OCI-LY3 (cell line): ENCODE results near the gene THOP1.
"Not testable (repeated sequence)": the region's sequence is repeated elsewhere in the genome, so short reads cannot be mapped to it uniquely, and the experiment has no call there.

Experiments
- EZH2phosphoT487 ChIP-seq: fragments of 200-600 bp; shearing (Covaris generic); IDR thresholded peaks from 2 replicates; pipeline ENCODE4 v1.6.1; 2018; ENCODE audit warnings: antibody characterized with exemption, mixed run types, low read depth
- TF ChIP-seq, protein P1 (sequence below): fragments of 200-600, 300-600 bp; sonication (generic); IDR thresholded peaks from 2 replicates; pipeline ENCODE4 v1.5.1; 2014; ENCODE audit warnings: antibody characterized with exemption, low read length, low read depth

- TF ChIP-seq EZH2phosphoT487: not testable (repeated sequence)
- TF ChIP-seq, protein P1, sequence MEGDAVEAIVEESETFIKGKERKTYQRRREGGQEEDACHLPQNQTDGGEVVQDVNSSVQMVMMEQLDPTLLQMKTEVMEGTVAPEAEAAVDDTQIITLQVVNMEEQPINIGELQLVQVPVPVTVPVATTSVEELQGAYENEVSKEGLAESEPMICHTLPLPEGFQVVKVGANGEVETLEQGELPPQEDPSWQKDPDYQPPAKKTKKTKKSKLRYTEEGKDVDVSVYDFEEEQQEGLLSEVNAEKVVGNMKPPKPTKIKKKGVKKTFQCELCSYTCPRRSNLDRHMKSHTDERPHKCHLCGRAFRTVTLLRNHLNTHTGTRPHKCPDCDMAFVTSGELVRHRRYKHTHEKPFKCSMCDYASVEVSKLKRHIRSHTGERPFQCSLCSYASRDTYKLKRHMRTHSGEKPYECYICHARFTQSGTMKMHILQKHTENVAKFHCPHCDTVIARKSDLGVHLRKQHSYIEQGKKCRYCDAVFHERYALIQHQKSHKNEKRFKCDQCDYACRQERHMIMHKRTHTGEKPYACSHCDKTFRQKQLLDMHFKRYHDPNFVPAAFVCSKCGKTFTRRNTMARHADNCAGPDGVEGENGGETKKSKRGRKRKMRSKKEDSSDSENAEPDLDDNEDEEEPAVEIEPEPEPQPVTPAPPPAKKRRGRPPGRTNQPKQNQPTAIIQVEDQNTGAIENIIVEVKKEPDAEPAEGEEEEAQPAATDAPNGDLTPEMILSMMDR: not testable (repeated sequence)
Measured at GRCh38 chr19:2817237-2817829, 32.0 kb downstream of the THOP1 start.
